Neutrophil (primary cell): ENCODE results near the gene RNF148.

Experiments used
- H3K27ac ChIP-seq: fragments of 200-600 bp; sonication (generic); 2 replicates; pipeline ENCODE4 v1.5.1; 2016; ENCODE audit warnings: mild to moderate bottlenecking, moderate library complexity
- H3K27me3 ChIP-seq: fragments of 200-600 bp; sonication (generic); 2 replicates; pipeline ENCODE4 v1.6.0; 2016; ENCODE audit warnings: mild to moderate bottlenecking
- H3K36me3 ChIP-seq: fragments of 200-600 bp; sonication (generic); 2 replicates; pipeline ENCODE4 v1.5.1; 2017
- H3K4me1 ChIP-seq, 2 experiments: fragments of 200-600 bp in 1 of 2; sonication (generic) in 1 of 2; 1 replicate in 1 of 2; 2 replicates in 1 of 2; pipeline versions ENCODE4 v1.5.1 to v1.6.1; 2013 to 2016; ENCODE audit warnings: low read depth in 1 of 2, low read length in 1 of 2, mild to moderate bottlenecking in 1 of 2, moderate library complexity in 1 of 2; ENCODE audit not compliant: control insufficient read depth in 1 of 2, insufficient read depth in 1 of 2
- H3K4me3 ChIP-seq, 2 experiments: fragments of 200-600 bp in 1 of 2; sonication (generic) in 1 of 2; 1 replicate in 1 of 2; 2 replicates in 1 of 2; pipeline ENCODE4 v1.5.1; 2013 to 2016; ENCODE audit warnings: low read depth in 1 of 2, low read length in 1 of 2, mild to moderate bottlenecking in 1 of 2, moderate library complexity in 1 of 2
- H3K9me3 ChIP-seq: fragments of 200-600 bp; sonication (generic); 2 replicates; pipeline ENCODE4 v1.5.1; 2016
- CTCF ChIP-seq: fragments of 200-600 bp; sonication (generic); IDR thresholded peaks from 2 replicates; pipeline ENCODE4 v1.5.1; 2016; ENCODE audit warnings: antibody characterized with exemption

The RNF148 gene

GRCh38 chr7:122658856-122659255, 43.9 kb downstream of the RNF148 start:
- H3K27me3 ChIP-seq, result no peaks in the 10 kb centered on the region
- no peaks in the 10 kb centered on the region for H3K36me3 ChIP-seq
- H3K4me3 ChIP-seq, result no peak overlapping the region
- H3K4me1 ChIP-seq, result no peaks in the 10 kb centered on the region
- H3K27ac ChIP-seq, result no peak overlapping the region
- H3K9me3 ChIP-seq, result no peaks in the 10 kb centered on the region
- no peak for TF ChIP-seq CTCF

GRCh38 chr7:122653685-122654084, 49.0 kb downstream of the RNF148 start:
- Histone ChIP-seq H3K27ac (no peak overlapping the region), H3K4me3 (no peak overlapping the region), H3K27me3 (no peaks in the 10 kb centered on the region), H3K9me3 (no peaks in the 10 kb centered on the region), H3K36me3 (no peaks in the 10 kb centered on the region), H3K4me1 (no peaks in the 10 kb centered on the region)
- no peak for TF ChIP-seq CTCF

GRCh38 chr7:122652876-122653275, 49.8 kb downstream of the RNF148 start:
- no peak for TF ChIP-seq CTCF
- Histone ChIP-seq H3K27ac (no peak overlapping the region), H3K9me3 (no peaks in the 10 kb centered on the region), H3K36me3 (no peaks in the 10 kb centered on the region), H3K27me3 (no peaks in the 10 kb centered on the region), H3K4me3 (no peak overlapping the region), H3K4me1 (no peaks in the 10 kb centered on the region)
